Nephron (organoid): Measurements from ENCODE around the gene AP3B1.

Experiments
- H3K27ac Mint-ChIP-seq, 3 experiments: 2 replicates each; pipeline ENCODE4 v1.8.0; 2020; ENCODE audit warnings: mixed read lengths in 3 of 3, mild to moderate bottlenecking in 2 of 3, moderate library complexity in 1 of 3
- H3K27me3 Mint-ChIP-seq: 2 replicates; pipeline ENCODE4 v1.8.0; 2021; ENCODE audit warnings: low read depth, mild to moderate bottlenecking, moderate library complexity, mixed read lengths
- H3K36me3 Mint-ChIP-seq: 2 replicates; pipeline ENCODE4 v1.8.0; 2020; ENCODE audit warnings: low read depth, mixed read lengths
- H3K4me1 Mint-ChIP-seq: 2 replicates; pipeline ENCODE4 v1.8.0; 2020; ENCODE audit warnings: mixed read lengths
- H3K4me3 Mint-ChIP-seq, 3 experiments: 2 replicates each; pipeline ENCODE4 v1.8.0; 2020; ENCODE audit warnings: mild to moderate bottlenecking in 3 of 3, mixed read lengths in 3 of 3, moderate library complexity in 2 of 3
- H3K9me3 Mint-ChIP-seq: 2 replicates; pipeline ENCODE4 v1.8.0; 2020; ENCODE audit warnings: mixed read lengths
- CTCF ChIP-seq, 3 experiments: fragments of 200-600 bp; sonication (generic); IDR thresholded peaks; one replicate each; pipeline ENCODE4 v1.5.0; 2021; ENCODE audit warnings: antibody characterized with exemption in 3 of 3; ENCODE audit not compliant: unreplicated experiment in 3 of 3

The AP3B1 gene

GRCh38 chr5:78025540-78025939 is 269.0 kb downstream of the AP3B1 start:
- H3K36me3 Mint-ChIP-seq, result peaks cover 12% of the 10 kb centered on the region
- H3K9me3 Mint-ChIP-seq, result no peaks in the 10 kb centered on the region
- TF ChIP-seq CTCF (IDR thresholded peaks at IDR 0.05; ENCODE audit: unreplicated experiment in 3 of 3), result no peak
- H3K4me3 Mint-ChIP-seq, result no peak overlapping the region
- no peaks in the 10 kb centered on the region for H3K4me1 Mint-ChIP-seq
- H3K27me3 Mint-ChIP-seq, result no peaks in the 10 kb centered on the region
- no peak overlapping the region for H3K27ac Mint-ChIP-seq

- Mint-ChIP-seq H3K36me3 (peaks cover 5% of the 10 kb centered on the region), H3K4me1 (no peaks in the 10 kb centered on the region), H3K4me3 (no peak overlapping the region), H3K27me3 (no peaks in the 10 kb centered on the region), H3K27ac (no peak overlapping the region), H3K9me3 (no peaks in the 10 kb centered on the region)
- TF ChIP-seq CTCF (IDR thresholded peaks at IDR 0.05; ENCODE audit: unreplicated experiment in 3 of 3), result no peak
Measured at GRCh38 chr5:78019744-78020143, 274.8 kb downstream of the AP3B1 start.

- Mint-ChIP-seq H3K27ac (no peak overlapping the region), H3K36me3 (no peaks in the 10 kb centered on the region), H3K4me3 (no peak overlapping the region), H3K9me3 (no peaks in the 10 kb centered on the region), H3K27me3 (no peaks in the 10 kb centered on the region), H3K4me1 (no peaks in the 10 kb centered on the region)
- TF ChIP-seq CTCF (IDR thresholded peaks at IDR 0.05; ENCODE audit: unreplicated experiment in 3 of 3), result no peak
Measured at GRCh38 chr5:78016863-78017529, 277.5 kb downstream of the AP3B1 start.

GRCh38 chr5:78009937-78010527 is 284.5 kb downstream of the AP3B1 start:
- H3K4me1 Mint-ChIP-seq, result peaks cover 5% of the 10 kb centered on the region
- H3K36me3 Mint-ChIP-seq, result peaks cover 4% of the 10 kb centered on the region
- H3K9me3 Mint-ChIP-seq, result no peaks in the 10 kb centered on the region
- H3K4me3 Mint-ChIP-seq, result no peak overlapping the region
- H3K27me3 Mint-ChIP-seq, result no peaks in the 10 kb centered on the region
- no peak overlapping the region for H3K27ac Mint-ChIP-seq
- TF ChIP-seq CTCF (IDR thresholded peaks at IDR 0.05; ENCODE audit: unreplicated experiment in 3 of 3), result no peak

GRCh38 chr5:78008356-78008967 is 286.0 kb downstream of the AP3B1 start:
- Mint-ChIP-seq H3K27ac (no peak overlapping the region), H3K4me3 (no peak overlapping the region), H3K9me3 (no peaks in the 10 kb centered on the region), H3K36me3 (peaks cover 4% of the 10 kb centered on the region), H3K4me1 (peaks cover 15% of the 10 kb centered on the region), H3K27me3 (no peaks in the 10 kb centered on the region)
- peak; percentile 86 to 96 (median 91) for TF ChIP-seq CTCF (IDR thresholded peaks at IDR 0.05; ENCODE audit: unreplicated experiment in 3 of 3)
